Activated CD4-positive, CD25-positive, alpha-beta regulatory T cell treated with anti-CD3 and anti-CD28 coated beads, Interleukin-2, amount 50 U/mL, for 24 hours (primary cell): ENCODE measurements around the gene PIGH.

Source experiments
- ATAC-seq, 2 donors: fragments of 150-1000 bp; cut with Tn5 transposase; one replicate each; pipeline ENCODE4 v1.10.0; 2021; ENCODE audit warnings: mild to moderate bottlenecking in 1 of 2, moderate library complexity in 1 of 2

The PIGH gene

GRCh38 chr14:67574806-67575205, 25.3 kb downstream of the PIGH start:
- ATAC-seq, result no peak

- ATAC-seq, result no peak
Measured at GRCh38 chr14:67574156-67574555, 25.9 kb downstream of the PIGH start.

DNA sequence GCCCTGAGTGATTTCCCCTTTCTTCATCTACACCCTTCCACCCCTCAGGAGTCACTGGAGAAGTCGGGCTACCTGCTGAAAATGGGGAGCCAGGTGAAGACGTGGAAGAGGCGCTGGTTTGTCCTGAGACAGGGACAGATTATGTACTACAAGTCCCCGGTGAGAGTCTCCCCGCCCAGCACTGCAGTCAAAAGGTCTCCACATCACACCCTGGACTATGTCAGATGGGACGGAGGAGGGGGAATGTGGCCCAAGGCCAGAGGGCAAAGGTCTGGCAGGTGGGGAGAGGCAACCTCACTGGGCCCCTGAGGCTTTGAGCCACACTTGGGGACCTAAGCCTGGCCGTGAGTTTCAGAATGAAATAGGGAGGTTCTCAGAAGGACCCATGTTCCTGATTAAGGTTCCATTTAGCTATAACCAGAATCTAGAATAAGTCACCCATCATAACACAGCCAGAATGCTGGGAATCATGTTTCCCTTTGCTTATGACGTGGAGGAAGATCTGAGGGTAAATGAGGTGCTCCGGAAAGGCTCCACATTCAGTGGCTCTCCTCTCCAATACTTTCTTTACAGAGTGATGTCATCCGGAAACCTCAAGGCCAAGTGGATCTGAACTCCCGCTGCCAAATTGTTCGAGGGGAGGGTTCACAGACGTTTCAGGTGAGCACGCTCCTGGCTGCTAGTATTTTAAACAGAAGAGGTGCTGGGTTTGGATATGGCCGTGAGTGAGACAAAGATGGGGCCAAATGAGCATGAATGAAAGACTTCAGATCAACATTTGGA, 26.6 kb downstream of the PIGH start:
- ATAC-seq, result no peak

GRCh38 chr14:67572608-67573007, 27.5 kb downstream of the PIGH start:
- ATAC-seq, result no peak

DNA sequence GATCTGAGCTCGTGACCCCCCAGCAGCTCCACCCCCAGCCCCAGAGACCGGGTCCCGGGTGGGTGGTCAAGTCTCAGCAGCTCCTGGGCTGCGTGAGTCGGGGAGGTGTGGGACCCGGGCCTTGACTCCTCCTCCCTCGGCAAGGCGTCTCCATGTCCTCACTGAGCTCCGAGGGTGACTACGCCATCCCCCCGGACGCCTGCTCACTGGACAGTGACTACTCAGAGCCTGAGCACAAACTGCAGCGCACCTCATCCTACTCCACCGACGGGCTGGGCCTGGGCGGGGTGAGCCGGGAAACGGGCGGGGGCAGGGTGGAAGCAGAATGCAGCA, 28.1 kb downstream of the PIGH start:
- ATAC-seq, result no peak

DNA sequence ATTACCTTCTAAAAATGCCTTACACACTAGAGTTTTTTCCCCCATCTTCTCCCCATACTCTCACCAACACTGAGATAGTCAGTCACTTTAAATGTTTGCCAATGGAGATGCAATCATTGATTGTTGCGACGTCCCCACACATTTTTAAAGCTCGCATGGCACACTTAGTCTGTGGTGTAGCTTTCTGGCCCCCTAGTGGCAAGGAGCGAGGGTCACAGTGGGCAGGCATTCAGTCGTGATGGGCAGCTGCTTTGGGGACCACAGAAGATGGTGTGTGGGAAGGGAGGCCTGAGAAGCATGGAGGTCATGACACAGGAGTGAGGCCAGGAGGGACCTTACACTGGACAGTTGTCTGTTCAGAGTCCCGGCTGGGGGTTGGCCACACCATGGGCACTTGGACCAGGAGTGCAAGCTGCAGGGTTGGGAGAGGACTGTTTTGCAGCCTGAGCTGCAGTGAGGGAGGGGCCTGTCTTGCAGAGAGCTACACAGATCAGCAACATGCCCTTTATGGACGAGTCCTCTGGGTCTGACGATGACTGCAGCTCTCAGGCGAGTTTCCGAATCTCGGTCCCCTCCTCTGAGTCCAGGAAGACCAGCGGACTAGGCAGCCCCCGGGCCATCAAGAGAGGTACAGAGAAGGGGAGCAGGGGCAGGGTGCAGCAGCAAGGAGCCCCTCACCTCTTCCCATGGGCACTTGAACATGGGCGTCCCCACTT, 28.6 kb downstream of the PIGH start:
- ATAC-seq, result peak; percentile 83 to 88

DNA sequence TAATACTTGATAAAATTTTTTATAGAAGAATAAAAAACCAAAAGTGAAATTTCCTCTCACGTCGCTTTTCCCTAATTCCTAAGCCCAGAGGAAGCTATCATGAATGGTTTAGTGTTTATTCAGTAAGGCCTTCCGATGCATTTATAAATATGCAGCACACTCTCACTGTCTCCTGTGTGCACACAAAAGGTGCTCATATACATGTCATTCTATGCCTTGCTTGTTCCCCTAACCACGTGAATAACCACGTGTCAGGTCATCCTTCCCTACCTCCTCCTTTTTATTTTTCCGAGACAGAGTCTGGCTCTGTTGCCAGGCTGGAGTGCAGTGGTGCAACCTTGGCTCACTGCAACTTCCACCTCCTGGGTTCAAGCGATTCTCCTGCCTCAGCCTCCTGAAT, 29.6 kb downstream of the PIGH start:
- no peak for ATAC-seq

- ATAC-seq, result no peak
Measured at GRCh38 chr14:67569651-67570290, 30.3 kb downstream of the PIGH start.

DNA sequence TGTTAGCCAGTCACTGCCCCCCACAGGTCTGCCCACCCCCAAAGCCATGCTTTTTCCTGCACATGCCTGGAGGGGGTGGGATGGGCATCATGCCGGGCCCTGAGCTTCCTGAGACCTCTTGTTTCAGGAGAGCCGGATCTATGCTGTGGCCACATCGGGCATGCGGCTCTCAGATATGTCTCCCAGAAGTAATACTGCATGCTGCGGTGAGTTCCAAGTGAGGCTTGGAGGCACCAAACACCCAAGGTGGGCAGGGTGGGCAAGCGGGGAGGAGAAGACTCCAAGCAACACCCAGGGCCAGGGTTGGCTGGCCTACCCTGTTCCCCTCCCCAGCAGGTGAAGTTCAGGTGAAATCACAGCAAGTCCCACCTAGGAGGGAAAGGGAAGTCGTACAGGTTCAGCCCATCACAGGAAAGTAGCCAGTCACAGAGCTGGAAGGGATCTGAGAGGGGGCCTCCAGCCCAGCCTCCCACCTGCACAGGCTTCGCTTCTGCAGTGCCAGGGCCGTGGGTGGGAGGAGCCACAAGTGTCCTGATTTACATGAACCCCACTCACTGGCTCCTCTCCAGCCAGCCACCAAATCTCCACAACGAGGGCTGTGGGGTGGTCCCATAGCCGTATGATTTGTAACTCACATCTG, 30.9 kb downstream of the PIGH start:
- no peak for ATAC-seq

DNA sequence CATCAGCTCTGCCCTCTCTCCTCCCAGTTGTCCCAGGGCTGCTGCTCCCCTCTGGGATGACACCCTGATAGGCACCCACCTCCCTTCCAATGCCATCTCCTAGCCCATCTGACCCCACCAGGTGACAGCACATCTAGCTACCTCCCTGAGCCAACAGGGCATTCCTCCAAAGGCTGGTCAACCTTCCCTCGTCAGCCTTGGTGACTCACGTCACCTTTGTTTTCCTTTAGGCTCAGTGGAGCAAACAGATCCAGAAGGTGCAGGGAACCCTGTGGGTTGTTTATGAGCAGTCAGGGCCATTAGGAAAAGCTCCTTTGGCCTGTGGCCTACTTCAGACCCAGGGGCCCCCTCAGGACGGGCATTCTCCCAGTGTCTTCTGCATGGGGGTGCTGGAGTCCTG, 32.4 kb downstream of the PIGH start:
- no peak for ATAC-seq

- ATAC-seq, result no peak
Measured at GRCh38 chr14:67566908-67567307, 33.2 kb downstream of the PIGH start.

- no peak for ATAC-seq
Measured at GRCh38 chr14:67564236-67564635, 35.8 kb downstream of the PIGH start.

DNA sequence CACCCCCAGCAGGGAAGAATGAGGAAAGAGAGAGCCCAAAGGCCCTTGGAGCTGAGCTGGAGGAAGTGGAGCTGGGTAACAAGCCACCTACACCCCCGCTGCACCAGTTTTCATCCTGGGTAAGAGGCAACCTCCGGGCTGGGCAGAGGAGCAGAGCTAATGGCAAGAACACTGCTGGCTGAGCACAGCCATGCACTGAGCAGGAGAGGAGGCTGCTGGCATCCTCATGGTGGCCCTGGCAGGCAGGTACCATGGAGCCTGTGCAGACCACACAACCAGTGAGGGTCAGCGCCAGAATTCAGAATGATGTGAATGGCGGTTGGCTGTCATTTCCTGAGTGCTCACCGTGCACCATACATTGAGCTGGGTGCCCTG, 37.3 kb downstream of the PIGH start:
- ATAC-seq, result no peak

DNA sequence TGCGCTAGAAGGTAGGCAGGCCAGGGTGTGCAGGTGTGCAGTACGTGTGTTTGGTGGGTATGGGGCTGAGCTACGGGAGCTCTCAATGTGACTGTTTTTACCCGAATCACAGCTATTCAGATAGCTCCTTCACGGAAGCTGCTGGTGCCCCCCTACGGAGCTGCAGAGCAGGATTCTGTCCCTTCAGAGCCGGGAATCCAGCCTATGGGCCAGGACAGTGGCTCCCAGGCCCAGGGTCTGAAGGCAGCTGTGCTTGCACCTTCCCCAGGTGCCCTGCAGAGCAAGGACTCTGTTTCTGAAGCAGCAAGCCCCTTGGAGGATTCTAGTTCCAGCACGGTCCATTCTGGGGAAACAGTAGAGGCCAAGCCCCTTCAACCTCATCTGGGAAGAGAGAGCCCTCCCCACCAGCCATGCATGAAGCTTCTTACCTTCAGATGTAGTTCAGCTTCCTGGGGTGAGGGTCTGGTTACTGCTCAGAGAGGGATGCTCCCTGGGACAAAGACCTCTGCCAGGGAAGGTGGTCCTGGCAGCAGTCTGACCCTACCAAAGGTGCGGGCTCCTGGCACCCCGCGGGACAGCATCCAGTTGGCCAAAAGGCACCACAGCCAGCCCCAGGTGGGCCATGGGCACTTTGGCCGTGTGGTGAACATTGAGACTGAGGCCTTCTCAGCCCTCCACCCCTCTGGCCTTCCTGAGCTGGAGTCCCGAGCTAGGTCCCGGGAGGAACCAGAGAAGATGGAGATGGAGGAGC, 37.9 kb downstream of the PIGH start:
- no peak for ATAC-seq

- ATAC-seq, result no peak
Measured at GRCh38 chr14:67559639-67560038, 40.4 kb downstream of the PIGH start.

DNA sequence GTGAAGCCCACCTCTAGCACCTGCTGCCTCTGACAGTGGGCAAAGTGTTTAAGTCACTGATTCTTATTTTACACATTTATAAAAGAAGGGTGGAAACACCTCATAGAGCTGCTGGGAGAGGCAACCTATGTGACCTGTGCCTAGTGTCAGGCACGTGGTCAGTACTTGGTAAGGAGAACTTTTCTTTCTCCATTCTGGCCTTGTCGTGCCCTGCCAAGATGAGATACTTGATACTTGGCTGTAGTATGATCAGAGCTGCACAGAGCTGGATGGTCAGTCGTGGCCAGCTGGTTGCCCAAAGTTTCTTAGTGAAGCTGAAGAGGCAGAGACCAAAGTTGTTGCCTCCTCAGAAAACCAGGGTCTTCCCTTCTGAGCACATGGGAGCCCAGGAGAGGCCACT, 42.4 kb downstream of the PIGH start:
- no peak for ATAC-seq

- ATAC-seq, result peak in 1 of 2 donors; percentile 45
Measured at GRCh38 chr14:67557118-67557517, 43.0 kb downstream of the PIGH start.

DNA sequence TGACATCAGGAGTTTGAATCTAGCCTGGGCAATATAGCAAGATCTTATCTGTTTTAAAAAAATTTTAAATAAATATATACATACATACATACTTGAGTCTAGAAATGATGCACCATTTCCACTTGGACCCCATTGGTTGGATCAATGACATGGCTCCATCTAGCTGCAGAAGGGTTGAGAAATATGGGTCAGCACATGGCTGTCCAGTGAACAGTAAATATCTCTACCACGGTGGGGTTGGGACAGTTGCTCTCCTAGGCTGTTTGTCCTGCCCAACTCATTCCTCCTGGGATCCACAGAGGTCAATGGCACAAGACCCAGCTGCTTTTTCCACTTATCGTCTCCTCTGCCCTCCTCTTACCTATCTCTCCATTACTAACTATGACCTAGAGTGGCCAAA, 43.4 kb downstream of the PIGH start:
- ATAC-seq, result no peak

DNA sequence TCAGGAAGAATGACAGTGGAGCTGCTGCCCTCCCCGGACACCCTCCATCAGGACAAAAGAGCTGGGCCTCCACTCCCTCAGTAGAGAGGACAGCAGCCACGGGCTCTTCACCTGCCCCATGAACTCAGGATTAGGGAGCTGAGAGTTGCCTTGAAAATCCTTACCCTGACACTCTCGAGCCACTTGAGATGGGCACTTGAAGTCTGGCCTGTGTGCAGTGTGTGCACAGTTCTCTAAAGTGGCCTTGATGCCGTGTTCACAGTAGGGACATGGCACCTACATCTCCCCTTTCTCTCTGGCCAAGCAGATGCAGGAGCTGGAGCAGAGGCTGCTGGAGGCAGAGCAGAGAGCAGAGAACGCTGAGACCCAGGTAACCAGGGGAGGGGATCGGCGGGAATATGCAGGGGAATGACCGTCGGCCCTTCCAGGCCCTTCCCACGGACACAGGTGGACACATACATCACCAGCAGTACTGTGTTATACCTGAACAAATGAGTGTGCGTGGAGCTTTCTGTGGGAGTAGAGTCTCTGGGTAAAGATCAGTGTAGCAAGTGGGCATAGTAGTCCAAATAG, 44.5 kb downstream of the PIGH start:
- ATAC-seq, result no peak

DNA sequence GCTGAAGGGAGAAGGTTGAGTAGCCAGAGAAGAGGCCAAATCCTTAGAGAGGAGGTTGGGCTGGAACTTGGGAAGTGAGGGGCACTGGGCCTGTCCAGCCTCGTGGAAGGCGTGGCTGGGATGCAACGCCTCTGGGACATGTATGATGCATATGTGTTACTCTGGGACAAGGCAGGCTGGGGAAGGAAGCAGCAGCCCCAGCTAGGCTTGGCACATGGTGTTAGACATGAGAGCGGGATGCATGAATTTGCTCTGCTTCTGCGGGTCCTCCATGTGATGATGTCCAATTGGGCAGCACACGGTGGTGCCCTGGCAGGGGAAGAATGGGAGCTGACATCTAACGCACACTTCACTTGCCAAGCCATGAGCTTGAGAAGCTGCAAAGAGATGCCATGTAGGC, 45.7 kb downstream of the PIGH start:
- ATAC-seq, result no peak

GRCh38 chr14:67553547-67553946, 46.5 kb downstream of the PIGH start:
- no peak for ATAC-seq

- ATAC-seq, result no peak
Measured at GRCh38 chr14:67551940-67552339, 48.1 kb downstream of the PIGH start.

DNA sequence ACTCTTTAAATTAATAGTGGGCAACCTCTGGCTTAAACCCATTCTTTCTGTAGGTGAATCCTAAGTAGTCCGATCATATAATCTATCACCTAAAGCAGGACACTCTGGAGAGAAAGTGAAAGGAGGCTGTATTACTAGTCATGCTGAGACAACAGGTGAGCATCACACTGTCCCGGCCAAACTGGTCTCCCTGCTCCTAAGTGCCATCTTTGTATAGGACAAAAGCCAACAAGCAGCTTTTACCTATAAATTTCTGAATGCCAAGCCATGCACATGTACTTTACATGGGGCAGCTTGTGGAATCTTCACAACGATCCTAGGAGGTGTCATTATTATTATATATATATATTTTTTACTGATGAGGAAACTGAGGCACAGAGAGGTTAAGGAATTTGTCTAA, 48.9 kb downstream of the PIGH start:
- ATAC-seq, result no peak
